Heart left ventricle (tissue), 13 donors: Measurements from ENCODE around the gene FAM120B.

Experiments used
- POLR2A ChIP-seq, 2 donors: fragments of 450-650 bp; IDR thresholded peaks; one replicate each; pipeline ENCODE4 v1.6.1; 2017; ENCODE audit warnings: antibody characterized with exemption in 2 of 2, mild to moderate bottlenecking in 2 of 2, moderate library complexity in 2 of 2
- TF ChIP-seq, protein P1 (sequence below), 12 donors: fragments of 200-600 bp; sonication (generic) in 4 of 12; IDR thresholded peaks; one replicate each; pipeline versions ENCODE4 v1.5.0 to v1.8.0; 2018 to 2022; ENCODE audit warnings: antibody characterized with exemption in 12 of 12, mild to moderate bottlenecking in 5 of 12
- donor health status: ischemic (EF 13 %, LVEDD 7.1; RV severe dilation, severe dysfunction).
- donor health status: DM: no; HTN: yes; CAD: no.
- donor health status: DM: no; HTN: no; CAD: no.
- donor health status: ischemic (EF 25% LVEDD 6.9; RV normal size, moderate dysfunction).
- donor health status: ischemic (EF 25% LVEDD 5.7; RV mildly dilated, moderate dysfunction).
- donor health status: ischemic (EF 35%, LVEDD 5.7; RV mildly dilated, moderate dysfunction).
- donor health status: nonischemic (EF 11% LVEDD 7.7; RV severe dilation, severe dysfunction).
- donor health status: DM: yes; HTN: yes; CAD: no.
- donor health status: PGD.
- donor health status: ischemic (EF 29% LVEDD 5.4; RV normal size, mild dysfunction).
- donor health status: nonischemic (EF 23%, LVEDD 6.1; RV moderate dilation, normal function).

DNA sequence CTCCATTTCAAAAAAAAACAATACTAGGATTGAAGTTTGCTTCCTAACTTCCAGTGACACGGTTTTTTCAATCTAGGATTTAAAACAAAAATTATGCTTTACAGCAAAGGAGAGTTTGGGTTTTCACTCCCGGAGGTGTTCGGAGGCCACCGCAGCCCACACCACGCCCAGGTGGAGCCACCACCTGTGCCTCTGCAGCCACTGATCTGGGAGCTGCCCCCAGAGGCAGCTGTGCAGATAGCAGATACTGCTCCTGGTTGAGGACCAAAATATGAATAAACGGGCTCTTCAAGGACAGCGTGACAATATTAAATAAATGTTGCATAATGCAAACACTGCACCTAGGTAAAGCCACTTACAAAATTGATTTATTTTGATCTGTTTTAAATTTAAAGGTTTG, 45.9 kb upstream of the FAM120B start:
- TF ChIP-seq, protein P1, sequence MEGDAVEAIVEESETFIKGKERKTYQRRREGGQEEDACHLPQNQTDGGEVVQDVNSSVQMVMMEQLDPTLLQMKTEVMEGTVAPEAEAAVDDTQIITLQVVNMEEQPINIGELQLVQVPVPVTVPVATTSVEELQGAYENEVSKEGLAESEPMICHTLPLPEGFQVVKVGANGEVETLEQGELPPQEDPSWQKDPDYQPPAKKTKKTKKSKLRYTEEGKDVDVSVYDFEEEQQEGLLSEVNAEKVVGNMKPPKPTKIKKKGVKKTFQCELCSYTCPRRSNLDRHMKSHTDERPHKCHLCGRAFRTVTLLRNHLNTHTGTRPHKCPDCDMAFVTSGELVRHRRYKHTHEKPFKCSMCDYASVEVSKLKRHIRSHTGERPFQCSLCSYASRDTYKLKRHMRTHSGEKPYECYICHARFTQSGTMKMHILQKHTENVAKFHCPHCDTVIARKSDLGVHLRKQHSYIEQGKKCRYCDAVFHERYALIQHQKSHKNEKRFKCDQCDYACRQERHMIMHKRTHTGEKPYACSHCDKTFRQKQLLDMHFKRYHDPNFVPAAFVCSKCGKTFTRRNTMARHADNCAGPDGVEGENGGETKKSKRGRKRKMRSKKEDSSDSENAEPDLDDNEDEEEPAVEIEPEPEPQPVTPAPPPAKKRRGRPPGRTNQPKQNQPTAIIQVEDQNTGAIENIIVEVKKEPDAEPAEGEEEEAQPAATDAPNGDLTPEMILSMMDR (IDR thresholded peaks at IDR 0.05): no peak
- TF ChIP-seq POLR2A (IDR thresholded peaks at IDR 0.05): no peak
